B cell (primary cell): ENCODE measurements around the gene ADAMTSL5. TPM values are rescaled to one million over a fixed set of nuclear protein-coding genes. Genes with fewer than 3 reads are reported as not detected.

Source experiments
- ATAC-seq: fragments of 200-7000 bp; cut with Tn5 transposase; one replicate; pipeline ENCODE4 v1.10.0; 2021; ENCODE audit warnings: low read depth, mild to moderate bottlenecking, moderate number of reproducible peaks, moderate library complexity
- CTCF ChIA-PET: fragments of 350-600 bp; sonication (Branson Sonifier 250); formaldehyde crosslinking; loops from one replicate; lab custom pipeline; 2021; ENCODE audit warnings: antibody characterized with exemption, inconsistent platforms; lab: Charles Lee
- POLR2A ChIA-PET: fragments of 350-600 bp; sonication (Branson Sonifier 250); formaldehyde crosslinking; loops from one replicate; lab custom pipeline; 2021; ENCODE audit warnings: antibody characterized with exemption; lab: Charles Lee
- DNase-seq: peaks from one replicate; pipeline ENCODE4 v3.0.0; 2013
- H2AFZ ChIP-seq: 2 replicates; pipeline ENCODE4 v1.6.1; 2012; ENCODE audit warnings: mild to moderate bottlenecking, low read depth, low read length; ENCODE audit not compliant: insufficient read depth, poor library complexity, severe bottlenecking
- H3K27ac ChIP-seq, 2 donors: 1 replicate in 1 of 2; 2 replicates in 1 of 2; pipeline ENCODE4 v1.5.1; 2012 to 2013; ENCODE audit warnings: low read length in 2 of 2, mild to moderate bottlenecking in 2 of 2, moderate library complexity in 1 of 2
- H3K27me3 ChIP-seq, 4 experiments: fragments of 200-600 bp in 1 of 4; sonication (generic) in 1 of 4; replicated peaks in 1 of 4; 1 replicate in 2 of 4; 2 replicates in 2 of 4; pipeline versions ENCODE4 v1.6.1 to v1.7.0; 2013 to 2016; ENCODE audit warnings: low read length in 3 of 4, mild to moderate bottlenecking in 2 of 4, mixed read lengths in 1 of 4, moderate library complexity in 1 of 4; ENCODE audit not compliant: insufficient read depth in 4 of 4, control insufficient read depth in 3 of 4; ENCODE audit errors: control extremely low read depth in 1 of 4
- H3K36me3 ChIP-seq, 2 experiments: replicated peaks in 1 of 2; 1 replicate in 1 of 2; 2 replicates in 1 of 2; pipeline versions ENCODE4 v1.6.1 to v1.7.1; 2013; ENCODE audit warnings: low read length in 1 of 2; ENCODE audit not compliant: insufficient read depth in 2 of 2, control insufficient read depth in 1 of 2; ENCODE audit errors: control extremely low read depth in 1 of 2, extremely low read depth in 1 of 2
- H3K4me1 ChIP-seq, 2 donors: fragments of 200-600 bp in 1 of 2; sonication (generic) in 1 of 2; 1 replicate in 1 of 2; 2 replicates in 1 of 2; pipeline versions ENCODE4 v1.5.1 to v1.6.1; 2013 to 2017; ENCODE audit warnings: low read length in 2 of 2; ENCODE audit not compliant: control insufficient read depth in 2 of 2, insufficient read depth in 2 of 2
- H3K4me2 ChIP-seq: replicated peaks from 2 replicates; pipeline ENCODE3; 2012; ENCODE audit warnings: mild to moderate bottlenecking, low read depth, low read length; ENCODE audit not compliant: poor library complexity, severe bottlenecking
- H3K4me3 ChIP-seq, 5 experiments: fragments of 200-600 bp in 1 of 5; sonication (generic) in 1 of 5; 1 replicate in 3 of 5; 2 replicates in 2 of 5; pipeline versions ENCODE4 v1.5.1 to v1.7.0; 2011 to 2016; ENCODE audit warnings: low read length in 4 of 5, mild to moderate bottlenecking in 4 of 5, low read depth in 2 of 5, control low read depth in 1 of 5, moderate library complexity in 1 of 5; ENCODE audit not compliant: insufficient read depth in 1 of 5; ENCODE audit errors: control extremely low read depth in 1 of 5, extremely low read depth in 1 of 5
- H3K79me2 ChIP-seq: fragments of 200-600 bp; sonication (generic); one replicate; pipeline ENCODE4 v1.6.0; 2016; ENCODE audit warnings: low read length; ENCODE audit not compliant: control insufficient read depth, insufficient read depth
- H3K9ac ChIP-seq: fragments of 200-600 bp; sonication (generic); 2 replicates; pipeline ENCODE4 v1.6.1; 2017; ENCODE audit warnings: mild to moderate bottlenecking, low read length, moderate library complexity
- H3K9me3 ChIP-seq, 3 donors: one replicate each; pipeline versions ENCODE4 v1.6.1 to v1.7.1; 2013; ENCODE audit warnings: low read length in 2 of 3; ENCODE audit not compliant: control insufficient read depth in 2 of 3, insufficient read depth in 1 of 3; ENCODE audit errors: control extremely low read depth in 1 of 3
- H4K20me1 ChIP-seq: 2 replicates; pipeline ENCODE4 v1.6.0; 2012; ENCODE audit warnings: mild to moderate bottlenecking, low read length; ENCODE audit not compliant: insufficient read depth, control insufficient read depth, poor library complexity, severe bottlenecking
- H3K27ac Mint-ChIP-seq: one replicate; pipeline ENCODE4 v1.8.0; 2021; ENCODE audit warnings: mixed read lengths
- H3K27me3 Mint-ChIP-seq: one replicate; pipeline ENCODE4 v1.8.0; 2021; ENCODE audit warnings: mixed read lengths
- H3K4me1 Mint-ChIP-seq: one replicate; pipeline ENCODE4 v1.8.0; 2021; ENCODE audit warnings: mixed read lengths
- H3K4me3 Mint-ChIP-seq: one replicate; pipeline ENCODE4 v1.8.0; 2021; ENCODE audit warnings: mixed read lengths
- H3K9me3 Mint-ChIP-seq: one replicate; pipeline ENCODE4 v1.8.0; 2022; ENCODE audit warnings: mixed read lengths; ENCODE audit not compliant: insufficient read depth
- CTCF ChIP-seq: fragments of 200-600 bp; IDR thresholded peaks from one replicate; pipeline ENCODE4 v1.8.0; 2022; ENCODE audit warnings: antibody characterized with exemption, mild to moderate bottlenecking
- EZH2 ChIP-seq: IDR thresholded peaks from 2 replicates; pipeline ENCODE4 v1.6.1; 2012; ENCODE audit warnings: borderline replicate concordance, low read depth, mild to moderate bottlenecking, moderate library complexity, low read length; ENCODE audit not compliant: insufficient read depth, poor library complexity, severe bottlenecking
- WGBS: methylation state at CpG from one replicate; pipeline ENCODE4 v1.1.5; 2013; ENCODE audit warnings: missing lambda C conversion rate; ENCODE audit not compliant: insufficient coverage; 5-methylcytosine and 5-hydroxymethylcytosine counted together
- intact Hi-C: fragments of 100-400 bp; cut with micrococcal nuclease; formaldehyde crosslinking; loops from one replicate; pipeline ENCODE4 v1.10.0; 2022
- polyA plus RNA-seq: library from polyadenylated mRNA; depleted of rRNA; stranded (reverse); fragments of >200 nt; gene quantifications from 2 replicates; pipeline ENCODE4 v1.2.3, GENCODE V29; 2012
- total RNA-seq, 2 donors: library from RNA; stranded (reverse); fragments of 120-200 nt in 1 of 2; gene quantifications; 1 replicate in 1 of 2; 2 replicates in 1 of 2; pipeline versions ENCODE4 v1.2.3 to v1.2.4, GENCODE V29; 2013 to 2022

ADAMTSL5 gene
- total and polyA plus RNA-seq, 2 donors (not counting 1 experiment from before 2014, with no cell fraction given), result 0.09 TPM; not detected in 1

GRCh38 chr19:1486720-1487575 lies 25.9 kb downstream of the ADAMTSL5 start:
- CTCF ChIA-PET, result no interaction called here
- no peak for ATAC-seq

More at GRCh38 chr19:1486720-1487575, 25.9 kb downstream of the ADAMTSL5 start:
- no peaks in the 10 kb centered on the region for H3K36me3 ChIP-seq
- Mint-ChIP-seq H3K27ac (no peak overlapping the region), H3K27me3 (no peaks in the 10 kb centered on the region), H3K4me1 (peaks cover 15% of the 10 kb centered on the region), H3K9me3 (no peaks in the 10 kb centered on the region), H3K4me3 (no peak overlapping the region)
- TF ChIP-seq EZH2 (no peak), CTCF (no peak)
- H3K9ac ChIP-seq, result no peak overlapping the region
- H3K9me3 ChIP-seq, result peaks cover 0 to 12% (median 0%) of the 10 kb centered on the region in 3 donors
- H3K79me2 ChIP-seq, result no peaks in the 10 kb centered on the region
- 97% methylated on average over 53 of the region's 56 CpGs for WGBS
- H3K4me3 ChIP-seq, result no peak overlapping the region
- no peak for DNase-seq
- peaks cover 0 to 4% (median 1%) of the 10 kb centered on the region in 4 experiments for H3K27me3 ChIP-seq
- POLR2A ChIA-PET, result no interaction called here
- no peak overlapping the region for H2AFZ ChIP-seq
- no peak overlapping the region for H3K27ac ChIP-seq
- H3K4me1 ChIP-seq, result peaks cover 14 to 17% of the 10 kb centered on the region in 2 donors
- H3K4me2 ChIP-seq, result no peak overlapping the region
- intact Hi-C loops, result no loop called here
- no peaks in the 10 kb centered on the region for H4K20me1 ChIP-seq
